NCI-H128 (cell line): ENCODE results near the gene SYT13.
"Not testable (repeated sequence)": the region's sequence is repeated elsewhere in the genome, so short reads cannot be mapped to it uniquely, and the experiment has no call there.

Experiments used
- DNase-seq: peaks from one replicate; lab custom pipeline; 2025; ENCODE audit not compliant: unreplicated experiment; lab: John Stamatoyannopoulos, UW

Gene SYT13

DNA sequence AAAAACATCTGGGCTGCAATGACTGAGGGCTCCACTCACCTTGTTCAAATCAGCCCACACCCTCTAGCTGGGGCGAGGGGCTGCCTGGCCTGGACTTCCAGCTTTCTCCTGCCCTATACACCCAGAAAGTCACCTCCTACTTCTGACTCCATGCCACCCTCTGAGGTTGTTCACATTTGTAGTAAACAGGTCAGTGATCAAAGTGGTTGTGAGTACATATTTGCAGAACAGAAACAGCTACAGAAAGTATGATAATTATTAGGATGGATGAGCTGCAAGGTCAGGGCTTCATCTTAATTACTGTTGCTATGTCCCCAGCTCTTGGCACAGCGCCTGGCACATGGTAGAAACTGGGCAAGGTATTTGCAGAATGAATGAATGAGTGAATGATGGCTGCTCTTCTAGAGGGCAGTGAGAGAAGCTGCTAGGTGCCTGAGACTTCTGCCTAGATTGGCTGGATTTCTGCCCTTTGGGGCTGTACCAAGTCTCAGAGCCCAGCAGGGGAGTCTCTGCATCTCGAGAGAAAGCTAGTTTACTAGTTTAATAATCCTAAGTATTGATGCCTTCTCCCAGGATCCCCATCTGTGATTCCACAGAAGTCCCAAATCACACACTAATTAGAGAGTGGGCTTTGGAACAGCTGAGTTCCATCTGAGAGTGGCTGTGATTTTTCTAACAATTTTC is 36.0 kb downstream of the SYT13 start:
- no peak for DNase-seq

DNA sequence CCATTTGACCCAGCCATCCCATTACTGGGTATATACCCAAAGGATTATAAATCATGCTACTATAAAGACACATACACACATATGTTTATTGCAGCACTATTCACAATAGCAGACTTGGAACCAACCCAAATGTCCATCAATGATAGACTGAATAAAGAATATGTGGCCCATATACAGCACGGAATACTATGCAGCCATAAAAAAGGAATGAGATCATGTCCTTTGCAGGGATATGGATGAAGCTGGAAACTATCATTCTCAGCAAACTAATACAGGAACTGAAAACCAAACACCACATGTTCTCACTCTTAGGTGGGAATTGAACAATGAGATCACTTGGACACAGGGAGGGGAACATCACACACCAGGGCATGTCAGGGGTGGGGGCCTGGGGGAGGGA is 36.8 kb downstream of the SYT13 start:
- not testable (repeated sequence) for DNase-seq

DNA sequence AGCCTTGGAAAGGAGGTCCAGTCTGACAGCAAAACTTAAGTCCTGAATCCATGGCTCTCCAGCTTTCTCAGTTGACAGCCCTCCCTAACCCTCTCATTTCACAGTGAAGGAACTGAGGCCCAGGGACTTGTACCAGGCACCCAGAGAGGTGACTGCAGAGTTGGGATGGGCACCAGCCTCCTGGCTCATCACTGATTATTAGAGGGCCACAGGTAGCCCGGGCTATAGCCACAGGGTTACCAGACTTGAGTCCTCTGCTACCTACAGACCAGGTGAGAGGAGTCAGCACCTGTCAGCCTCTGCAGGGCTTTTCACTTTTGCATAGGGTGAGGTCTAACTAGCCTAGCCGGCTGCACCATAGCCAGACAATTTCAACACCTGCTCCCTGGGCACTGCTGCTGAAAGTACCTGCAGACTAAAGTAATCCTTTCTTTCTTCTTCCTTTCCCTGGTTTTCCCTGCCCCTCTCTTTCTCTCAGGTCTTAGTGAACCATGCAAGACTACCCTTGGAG is 37.6 kb downstream of the SYT13 start:
- DNase-seq, result no peak

DNA sequence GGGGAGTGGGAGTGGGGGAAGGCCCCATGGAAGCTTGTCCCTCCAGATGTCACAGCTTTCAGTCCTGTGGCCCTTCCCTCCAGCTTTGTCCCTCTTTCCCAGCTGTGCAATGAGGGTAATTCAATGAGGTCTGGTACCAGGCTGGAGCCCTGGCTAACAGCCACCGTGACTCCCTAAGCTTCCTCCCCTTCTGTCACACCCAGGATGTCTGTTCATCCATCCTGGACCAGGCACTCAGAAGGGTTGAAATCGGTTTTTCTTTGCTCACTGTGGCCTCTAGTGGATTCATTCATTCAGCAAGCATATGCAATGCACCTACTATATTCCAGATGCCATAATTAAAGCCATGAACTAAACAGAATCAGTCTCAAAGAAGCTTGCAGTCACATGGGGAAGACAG is 38.7 kb downstream of the SYT13 start:
- DNase-seq, result no peak

DNA sequence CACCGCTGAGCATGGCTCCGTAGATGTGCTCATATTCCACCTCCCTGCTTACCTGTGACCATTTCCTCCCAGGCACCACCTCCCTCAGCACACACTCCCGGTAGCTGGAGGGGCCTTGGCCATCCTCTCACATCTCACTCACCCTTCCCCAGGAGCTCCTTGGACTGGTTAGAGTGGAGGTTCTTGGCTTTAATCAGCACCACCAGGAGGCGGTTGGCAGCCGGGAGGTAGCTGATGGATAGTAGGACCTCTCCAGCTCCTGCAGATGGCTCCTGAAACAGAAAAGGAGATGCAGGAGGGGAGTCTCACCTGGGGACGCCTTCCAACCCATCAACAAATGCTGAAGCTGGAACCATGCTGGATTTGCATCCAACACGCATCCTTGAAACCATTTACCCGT is 39.9 kb downstream of the SYT13 start:
- DNase-seq, result no peak

DNA sequence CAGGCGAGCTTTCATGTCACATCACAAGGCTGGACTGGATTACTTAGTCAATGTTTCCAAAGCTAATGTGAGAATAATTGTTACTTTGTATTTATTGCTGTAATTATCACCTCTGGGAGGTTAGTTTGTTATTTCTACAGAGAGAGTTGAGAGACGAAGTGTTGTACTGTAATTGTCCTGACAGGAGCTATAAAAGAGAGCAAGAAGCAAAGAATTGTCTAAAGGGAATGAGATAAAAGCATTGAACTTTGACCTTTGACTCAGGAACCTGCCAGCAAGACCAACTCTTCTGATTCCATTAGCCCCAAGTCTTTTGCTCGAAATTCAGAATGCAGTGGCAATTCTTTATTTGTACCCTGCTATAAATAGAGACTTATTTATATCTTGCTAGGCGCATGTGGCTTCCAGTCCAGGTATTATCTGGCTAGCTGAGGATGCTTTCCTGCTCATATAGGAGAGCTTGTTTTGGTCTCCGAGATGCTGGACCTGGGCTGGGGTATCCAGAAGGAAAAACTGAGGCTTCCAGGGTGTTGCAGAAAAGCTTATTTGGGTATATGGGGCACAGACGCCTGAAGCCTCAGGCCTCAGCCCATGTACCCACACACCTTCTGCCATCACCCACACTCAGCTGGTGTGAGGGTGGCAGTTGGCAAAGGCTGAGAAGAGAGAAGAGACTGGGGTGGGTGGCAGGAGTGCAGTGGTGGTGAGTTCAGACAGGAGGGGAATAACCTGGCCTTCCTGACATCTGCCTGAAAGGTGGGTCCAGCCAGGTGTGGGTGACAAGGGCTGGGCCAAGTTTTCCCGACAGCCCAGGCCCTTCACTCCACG is 40.7 kb downstream of the SYT13 start:
- DNase-seq, result no peak

DNA sequence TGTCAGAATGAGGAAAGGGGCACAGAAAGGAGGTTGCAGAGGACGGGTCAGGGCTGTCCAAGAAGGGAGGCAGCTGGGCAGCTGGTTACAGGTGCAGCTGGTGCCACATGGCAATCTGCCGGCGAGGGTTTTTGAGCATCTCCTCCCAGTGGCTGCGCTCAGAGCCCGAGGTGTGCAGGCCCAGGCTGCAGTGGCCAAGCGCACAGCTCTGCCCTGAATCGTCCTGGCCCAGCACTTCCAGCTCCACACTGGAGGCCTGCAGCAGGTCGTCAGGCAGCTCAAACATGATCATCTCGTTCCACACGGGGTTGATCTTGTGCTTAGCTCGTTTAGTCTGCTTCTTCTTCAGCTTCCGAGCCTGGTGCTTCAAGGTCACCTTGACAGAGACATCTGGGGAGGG is 42.2 kb downstream of the SYT13 start:
- no peak for DNase-seq

DNA sequence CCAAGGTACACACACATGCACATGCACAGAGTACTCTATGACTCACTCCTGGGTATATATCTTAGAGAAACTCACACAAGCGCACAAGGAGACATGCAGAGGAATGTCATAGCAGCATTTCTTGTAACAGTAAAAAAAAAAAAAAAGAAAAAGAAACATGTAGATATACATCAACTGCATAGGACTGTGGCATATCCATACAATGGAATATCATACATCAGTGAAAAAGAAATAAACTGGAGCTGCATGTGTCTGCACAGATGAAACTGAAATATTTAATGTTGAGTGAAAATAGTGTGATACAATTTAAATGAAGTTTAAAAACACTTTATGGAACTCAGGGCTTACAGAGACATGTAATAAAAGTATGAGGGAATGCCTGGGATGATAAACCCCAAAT is 46.4 kb downstream of the SYT13 start:
- no peak for DNase-seq

DNA sequence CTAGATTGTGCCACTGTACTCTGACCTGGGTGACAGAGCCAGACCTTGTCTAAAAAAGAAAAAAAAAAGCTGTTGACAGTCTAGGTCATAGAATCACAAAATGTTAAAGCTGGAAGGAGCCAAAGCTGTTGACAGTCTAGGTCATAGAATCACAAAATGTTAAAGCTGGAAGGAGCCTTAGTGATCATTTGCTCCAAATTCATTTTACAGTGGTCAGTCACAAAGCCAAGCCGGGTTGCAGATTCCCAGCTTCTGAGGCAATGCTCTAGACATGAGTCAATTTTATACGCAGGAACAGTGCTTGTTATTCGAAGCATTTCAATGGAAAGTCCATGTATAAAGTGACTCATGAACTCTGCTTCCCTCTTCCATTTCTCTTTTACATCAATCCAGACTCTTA is 47.4 kb downstream of the SYT13 start:
- DNase-seq, result no peak

DNA sequence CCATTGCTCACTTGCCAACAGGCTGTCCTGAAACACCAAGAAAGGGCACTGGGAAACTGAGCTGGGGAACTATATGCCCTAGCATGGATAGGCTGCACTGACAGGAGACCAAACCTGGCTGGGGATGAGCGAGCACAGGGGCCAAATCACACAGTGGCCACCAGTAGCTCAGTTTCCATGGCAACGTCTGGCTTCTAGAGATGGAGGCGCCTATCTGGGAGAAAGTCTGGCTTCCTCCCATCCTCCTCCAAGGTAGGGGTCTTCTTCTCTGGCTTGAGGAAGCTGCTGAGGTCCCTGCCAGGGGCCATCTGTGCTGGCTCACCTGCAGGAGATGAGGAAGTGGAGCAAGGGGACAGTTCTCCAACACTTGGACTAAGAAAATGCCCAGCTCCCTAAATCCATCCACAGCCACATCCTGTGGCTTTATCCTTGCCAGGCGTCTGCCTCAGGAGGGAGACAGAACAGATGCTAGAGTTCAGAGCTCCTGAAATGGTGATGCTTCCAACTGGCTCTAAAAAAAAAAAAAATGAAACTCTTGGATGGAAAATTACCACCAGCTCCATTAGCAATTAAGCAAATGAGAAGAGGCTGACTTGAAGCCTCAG is 48.3 kb downstream of the SYT13 start:
- no peak for DNase-seq

DNA sequence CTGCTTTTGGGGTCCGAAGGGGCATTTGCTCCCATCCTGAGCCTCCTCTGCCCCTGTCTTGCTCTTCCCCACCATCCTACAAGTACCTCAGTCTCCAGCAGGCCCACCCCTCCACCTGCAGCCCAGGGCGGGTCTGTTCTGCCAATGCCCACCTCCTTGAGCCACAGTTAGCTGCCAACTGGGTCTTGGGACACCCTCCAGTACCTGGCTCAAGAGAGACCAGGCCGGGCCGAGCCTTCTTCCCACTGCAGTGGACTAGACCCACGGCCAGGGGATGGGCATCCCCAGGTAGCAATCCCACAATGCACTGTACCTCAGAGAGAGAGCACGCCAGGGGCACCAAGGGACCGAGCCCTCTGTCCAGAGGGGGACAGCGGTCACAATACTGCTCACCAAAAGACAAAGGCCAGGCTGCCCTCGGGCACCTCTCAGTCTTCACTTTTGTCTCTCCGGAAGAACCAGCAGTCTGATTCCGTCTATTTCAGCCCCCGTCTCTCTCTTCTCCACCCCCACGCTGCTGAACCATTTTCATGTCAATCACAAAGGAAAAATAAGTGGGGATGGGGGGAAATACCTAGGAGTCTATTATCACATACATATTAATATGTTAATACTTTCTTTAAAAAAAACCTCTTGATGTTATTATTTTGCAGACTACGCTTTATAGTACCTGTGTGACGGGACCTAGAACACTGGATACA is 51.7 kb downstream of the SYT13 start:
- DNase-seq, result no peak

DNA sequence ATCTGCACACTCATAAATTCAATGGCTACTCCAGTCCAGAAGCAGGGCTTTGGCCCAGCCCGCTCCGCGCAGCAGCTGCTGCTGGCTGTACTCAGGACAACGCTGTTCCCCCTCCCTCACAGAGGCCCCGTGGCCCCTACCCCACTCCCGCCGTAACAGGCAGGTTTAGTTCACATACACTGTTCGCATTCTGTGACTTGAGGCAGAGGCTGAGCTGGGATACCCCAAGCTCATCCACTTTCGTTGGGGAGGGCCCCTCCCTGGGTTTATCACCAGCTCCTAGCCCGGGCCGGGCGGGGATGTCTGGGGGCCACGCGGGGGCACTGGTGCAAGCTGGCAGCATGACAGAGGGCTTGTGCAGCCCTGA is 52.4 kb downstream of the SYT13 start:
- no peak for DNase-seq

DNA sequence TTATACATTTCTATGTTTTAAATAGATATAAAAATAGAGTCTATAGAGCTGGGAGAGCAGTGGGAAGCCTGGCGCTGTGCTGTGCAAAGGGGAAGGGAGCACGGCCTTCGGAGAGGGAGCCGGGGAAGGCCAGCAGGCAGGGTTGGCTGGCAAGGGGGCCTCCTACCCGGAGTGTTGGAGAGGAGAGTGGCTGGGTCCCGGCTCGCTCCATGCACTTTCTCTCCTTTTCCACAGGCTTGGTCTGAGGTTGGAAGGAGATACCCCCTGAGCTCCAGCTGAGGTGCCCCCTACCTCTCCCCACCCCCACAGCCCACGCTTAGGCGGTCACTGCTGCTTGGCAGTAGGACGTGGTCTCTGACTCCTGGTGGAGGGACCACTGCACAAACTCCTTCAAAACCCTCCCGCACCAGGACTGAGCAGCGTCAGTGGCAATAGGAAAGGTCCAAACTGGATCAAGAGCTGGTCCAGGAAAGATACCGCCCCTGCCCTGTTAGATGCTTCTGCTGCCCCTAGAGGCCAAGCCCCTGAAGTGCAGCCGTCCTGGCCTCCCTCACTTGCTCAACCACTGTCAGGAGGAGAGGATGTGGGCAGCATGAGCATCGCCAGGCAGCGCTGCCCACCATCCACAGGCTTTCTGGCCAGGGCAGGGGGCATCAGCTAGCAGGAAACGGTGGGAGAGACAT is 52.9 kb downstream of the SYT13 start:
- no peak for DNase-seq

DNA sequence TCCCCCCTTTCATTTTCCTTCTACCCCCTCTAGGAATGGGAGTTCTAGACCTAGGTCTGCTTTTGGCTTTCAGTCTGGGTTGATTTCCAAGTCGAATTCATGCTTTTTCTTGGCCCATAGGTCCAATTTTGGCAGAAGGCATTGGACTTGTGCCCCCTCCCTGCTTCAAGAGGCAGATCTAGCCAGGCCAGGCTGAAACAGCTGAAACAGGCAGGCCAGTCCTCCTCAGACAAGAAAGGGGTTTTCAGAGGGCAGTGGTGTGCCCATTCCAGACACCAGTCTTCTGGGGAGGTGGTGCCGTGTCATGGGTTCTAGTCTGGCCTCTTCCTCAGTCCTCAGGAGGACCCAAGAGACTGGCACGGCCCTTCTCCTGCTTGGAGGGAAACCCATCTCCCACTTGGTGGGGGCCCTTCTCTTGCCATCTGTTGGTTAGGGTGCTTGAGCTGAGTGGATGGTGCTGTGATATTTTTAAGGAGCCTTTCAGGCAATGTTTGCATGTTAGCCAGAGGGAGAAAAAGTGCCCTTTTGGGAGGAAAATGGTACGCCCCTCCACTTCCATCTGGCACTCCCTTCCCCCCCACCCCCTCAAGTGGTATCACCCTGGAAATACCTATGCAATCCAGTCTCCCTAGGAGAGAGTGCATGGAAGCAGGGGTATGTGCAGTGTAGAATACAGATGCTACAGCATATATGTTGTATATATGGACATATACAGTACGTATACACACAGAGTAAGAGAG is 53.6 kb downstream of the SYT13 start:
- no peak for DNase-seq

DNA sequence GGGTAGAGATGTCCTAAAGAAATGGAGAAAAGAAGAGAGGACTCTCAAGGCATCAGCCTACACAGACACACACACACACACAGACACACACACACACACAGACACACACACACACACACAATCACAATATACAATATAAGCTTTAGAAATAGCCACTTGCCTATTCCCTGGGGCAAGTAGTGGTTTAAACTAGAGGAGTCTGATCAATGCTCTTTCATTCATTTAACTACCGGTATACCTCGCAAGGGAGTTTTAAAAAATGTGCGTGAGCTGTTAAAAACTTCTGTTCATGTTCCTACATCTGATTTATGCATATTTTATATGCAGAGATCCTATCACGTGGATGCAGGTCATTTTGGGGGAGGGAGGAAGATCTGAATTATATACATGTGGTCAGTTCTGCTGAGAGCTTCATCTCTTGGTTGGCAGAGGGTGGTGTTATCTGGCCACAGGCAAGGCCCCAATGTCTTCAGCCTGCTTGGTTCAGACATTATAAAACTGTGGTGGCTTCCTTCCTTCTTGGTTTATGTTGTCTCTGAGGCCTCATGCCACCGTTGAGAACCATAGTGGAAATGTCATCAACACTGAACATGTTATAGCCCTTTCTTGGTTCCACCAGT is 56.6 kb downstream of the SYT13 start:
- DNase-seq, result no peak

DNA sequence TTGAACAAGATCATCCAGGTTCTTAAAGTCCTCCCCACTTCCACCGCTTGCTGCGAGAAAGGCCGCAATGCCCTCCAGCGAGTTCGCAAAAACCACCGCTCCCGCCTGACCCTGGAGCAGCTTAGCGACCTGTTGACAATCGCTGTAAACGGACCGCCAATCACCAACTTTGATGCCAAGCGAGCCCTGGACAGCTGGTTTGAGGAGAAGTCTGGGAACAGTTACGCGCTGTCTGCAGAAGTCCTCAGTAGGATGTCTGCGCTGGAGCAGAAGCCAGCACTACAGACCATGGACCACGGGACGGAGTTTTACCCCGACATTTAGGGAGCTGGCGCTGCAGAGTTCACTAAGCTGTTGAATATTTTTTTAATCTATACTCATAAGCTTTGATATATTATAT is 58.3 kb downstream of the SYT13 start:
- no peak for DNase-seq

DNA sequence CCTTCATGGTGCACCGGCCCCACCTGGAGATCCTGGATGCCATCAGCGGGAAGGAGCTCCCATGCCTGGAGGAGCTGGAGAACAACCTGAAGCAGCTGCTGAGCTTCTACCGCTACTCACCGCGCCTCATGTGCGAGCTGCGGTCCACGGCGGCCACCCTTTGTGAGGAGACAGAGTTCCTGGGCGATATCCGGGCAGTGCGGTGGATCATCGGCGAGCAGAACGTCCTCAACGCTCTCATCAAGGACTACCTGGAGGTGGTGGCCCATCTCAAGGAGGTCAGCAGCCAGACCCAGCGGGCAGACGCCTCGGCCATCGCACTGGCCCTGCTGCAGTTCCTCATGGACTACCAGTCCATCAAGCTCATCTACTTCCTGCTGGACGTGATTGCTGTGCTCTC is 59.2 kb downstream of the SYT13 start:
- DNase-seq, result no peak

DNA sequence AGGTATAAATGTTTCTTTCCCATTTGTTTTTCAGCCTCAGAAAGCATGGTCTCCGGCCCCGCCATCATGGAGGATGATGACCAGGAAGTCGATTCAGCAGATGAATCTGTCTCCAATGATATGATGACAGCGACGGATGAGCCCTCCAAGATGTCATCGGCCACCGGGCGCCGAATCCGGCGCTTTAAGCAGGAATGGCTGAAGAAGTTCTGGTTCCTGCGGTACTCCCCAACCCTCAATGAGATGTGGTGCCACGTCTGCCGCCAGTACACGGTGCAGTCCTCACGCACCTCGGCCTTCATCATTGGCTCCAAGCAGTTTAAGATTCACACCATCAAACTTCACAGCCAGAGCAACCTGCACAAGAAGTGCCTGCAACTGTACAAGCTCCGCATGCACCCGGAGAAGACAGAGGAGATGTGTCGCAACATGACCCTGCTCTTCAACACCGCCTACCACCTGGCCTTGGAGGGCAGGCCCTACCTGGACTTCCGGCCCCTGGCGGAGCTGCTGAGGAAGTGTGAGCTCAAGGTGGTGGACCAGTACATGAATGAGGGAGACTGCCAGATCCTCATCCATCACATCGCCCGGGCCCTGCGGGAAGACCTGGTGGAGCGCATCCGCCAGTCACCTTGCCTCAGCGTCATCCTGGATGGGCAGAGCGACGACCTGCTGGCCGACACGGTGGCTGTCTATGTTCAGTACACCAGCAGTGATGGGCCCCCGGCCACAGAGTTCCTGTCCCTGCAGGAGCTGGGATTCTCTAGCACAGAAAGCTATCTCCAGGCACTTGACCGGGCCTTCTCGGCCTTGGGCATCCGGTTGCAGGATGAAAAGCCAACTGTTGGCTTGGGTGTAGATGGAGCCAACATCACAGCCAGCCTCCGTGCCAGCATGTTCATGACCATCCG is 59.9 kb downstream of the SYT13 start:
- DNase-seq, result no peak

DNA sequence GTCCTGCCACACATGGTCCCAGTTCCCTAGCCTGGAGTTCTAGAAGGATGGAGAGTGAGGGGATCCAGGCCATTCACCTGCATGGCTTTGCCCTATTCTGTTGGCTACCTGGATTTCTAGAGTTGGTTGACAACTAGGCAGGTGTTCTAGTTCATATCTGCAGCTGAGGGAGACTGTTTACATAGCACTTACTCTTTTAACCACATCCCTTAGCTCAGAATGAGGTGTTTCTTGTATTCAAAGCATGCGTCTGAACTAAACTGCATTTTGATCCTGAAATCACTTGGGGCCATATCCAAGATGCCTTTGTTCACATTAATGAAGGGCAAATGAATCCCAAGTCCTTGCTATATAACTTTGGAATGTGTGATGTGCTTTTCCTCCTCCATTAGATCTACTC is 60.9 kb downstream of the SYT13 start:
- no peak for DNase-seq
